Suprapubic skin (tissue), 4 donors: ENCODE measurements around the gene SHC2. TPM values are rescaled to one million over a fixed set of nuclear protein-coding genes. Genes with fewer than 3 reads are reported as not detected.

Experiments used
- DNase-seq, 2 donors: peaks; one replicate each; pipeline ENCODE4 v3.0.0-alpha.2; 2019; ENCODE audit warnings: low spot score in 2 of 2
- H3K27ac ChIP-seq: fragments of 200-600 bp; sonication (generic); one replicate; pipeline ENCODE4 v1.5.1; 2019
- H3K27me3 ChIP-seq: fragments of 200-600 bp; sonication (generic); one replicate; pipeline ENCODE4 v1.5.1; 2019
- H3K36me3 ChIP-seq: fragments of 200-600 bp; sonication (generic); one replicate; pipeline ENCODE4 v1.5.1; 2019
- H3K4me1 ChIP-seq: fragments of 200-600 bp; sonication (generic); one replicate; pipeline ENCODE4 v1.5.1; 2019
- H3K4me3 ChIP-seq: fragments of 200-600 bp; sonication (generic); one replicate; pipeline ENCODE4 v1.5.1; 2019; ENCODE audit warnings: mild to moderate bottlenecking
- H3K9me3 ChIP-seq: fragments of 200-600 bp; sonication (generic); one replicate; pipeline ENCODE4 v1.5.1; 2019
- CTCF ChIP-seq, 2 donors: fragments of 200-600 bp in 1 of 2; fragments of 450-650 bp in 1 of 2; sonication (generic) in 1 of 2; IDR thresholded peaks; one replicate each; pipeline ENCODE4 v1.5.1; 2016 to 2019; ENCODE audit warnings: antibody characterized with exemption in 2 of 2, mild to moderate bottlenecking in 1 of 2, moderate library complexity in 1 of 2
- EP300 ChIP-seq: sonication (generic); formaldehyde crosslinking; IDR thresholded peaks from one replicate; pipeline ENCODE4 v1.6.1; 2017; ENCODE audit warnings: antibody characterized with exemption
- POLR2A ChIP-seq, 2 donors: fragments of 450-650 bp; IDR thresholded peaks; one replicate each; pipeline ENCODE4 v1.6.1; 2017; ENCODE audit warnings: antibody characterized with exemption in 2 of 2, mild to moderate bottlenecking in 2 of 2, moderate library complexity in 2 of 2
- POLR2AphosphoS5 ChIP-seq, 3 donors: sonication (generic); formaldehyde crosslinking; IDR thresholded peaks; one replicate each; pipeline ENCODE4 v1.6.1; 2017; ENCODE audit warnings: antibody characterized with exemption in 3 of 3
- WGBS: methylation state at CpG from one replicate; pipeline ENCODE4 v1.1.5; 2018; 5-methylcytosine and 5-hydroxymethylcytosine counted together
- total RNA-seq, 4 donors: library from RNA; depleted of rRNA; stranded (reverse); fragments of >200 nt; gene quantifications; one replicate each; pipeline ENCODE4 v1.1.0, GENCODE V29; 2016

Gene SHC2
- total RNA-seq, 4 donors from 2014 or later, result 16.3 to 40.7 (median 19.6) TPM

GRCh38 chr19:378706-379105 is 82.1 kb downstream of the SHC2 start:
- H3K27ac ChIP-seq, result no peak overlapping the region
- 80% methylated on average over 10 of the region's 14 CpGs for WGBS
- DNase-seq, result no peak
- TF ChIP-seq EP300 (no peak), CTCF (IDR thresholded peaks at IDR 0.05) (no peak), POLR2A (IDR thresholded peaks at IDR 0.05) (no peak)
- peaks cover 29% of the 10 kb centered on the region for H3K27me3 ChIP-seq
- no peak overlapping the region for H3K4me3 ChIP-seq
- H3K4me1 ChIP-seq, result peaks cover 13% of the 10 kb centered on the region
- no peaks in the 10 kb centered on the region for H3K9me3 ChIP-seq
- H3K36me3 ChIP-seq, result no peaks in the 10 kb centered on the region

GRCh38 chr19:377801-378581 is 82.8 kb downstream of the SHC2 start:
- Histone ChIP-seq H3K9me3 (no peaks in the 10 kb centered on the region), H3K4me3 (no peak overlapping the region), H3K27me3 (peaks cover 29% of the 10 kb centered on the region), H3K36me3 (no peaks in the 10 kb centered on the region), H3K27ac (no peak overlapping the region), H3K4me1 (peaks cover 19% of the 10 kb centered on the region)
- DNase-seq, result no peak
- 39% methylated on average over 24 of the region's 38 CpGs for WGBS
- TF ChIP-seq EP300, result no peak
- TF ChIP-seq POLR2AphosphoS5 (IDR thresholded peaks at IDR 0.05), result no peak
- TF ChIP-seq POLR2A (IDR thresholded peaks at IDR 0.05), result no peak
- TF ChIP-seq CTCF (IDR thresholded peaks at IDR 0.05), result no peak

- TF ChIP-seq EP300 (no peak), POLR2AphosphoS5 (IDR thresholded peaks at IDR 0.05) (no peak), CTCF (IDR thresholded peaks at IDR 0.05) (no peak), POLR2A (IDR thresholded peaks at IDR 0.05) (no peak)
- Histone ChIP-seq H3K4me3 (no peak overlapping the region), H3K4me1 (peaks cover 31% of the 10 kb centered on the region), H3K9me3 (no peaks in the 10 kb centered on the region), H3K27ac (no peak overlapping the region), H3K27me3 (peaks cover 29% of the 10 kb centered on the region), H3K36me3 (no peaks in the 10 kb centered on the region)
- no peak for DNase-seq
- WGBS, result 100% methylated on average over 2 of the region's 8 CpGs
Observed at GRCh38 chr19:376111-376470, 84.7 kb downstream of the SHC2 start.

- H3K36me3 ChIP-seq, result no peaks in the 10 kb centered on the region
- WGBS, result 80% methylated on average over 28 of the region's 43 CpGs
- no peak for DNase-seq
- H3K4me1 ChIP-seq, result peaks cover 31% of the 10 kb centered on the region
- TF ChIP-seq POLR2A (IDR thresholded peaks at IDR 0.05), result no peak
- TF ChIP-seq EP300, result no peak
- no peak for TF ChIP-seq CTCF (IDR thresholded peaks at IDR 0.05)
- TF ChIP-seq POLR2AphosphoS5 (IDR thresholded peaks at IDR 0.05), result no peak
- peaks cover 34% of the 10 kb centered on the region for H3K27me3 ChIP-seq
- H3K4me3 ChIP-seq, result no peak overlapping the region
- H3K27ac ChIP-seq, result no peak overlapping the region
- no peaks in the 10 kb centered on the region for H3K9me3 ChIP-seq
Observed at GRCh38 chr19:375395-376110, 85.3 kb downstream of the SHC2 start.

- peaks cover 31% of the 10 kb centered on the region for H3K4me1 ChIP-seq
- H3K9me3 ChIP-seq, result no peaks in the 10 kb centered on the region
- no peak for DNase-seq
- peak overlapping the region; percentile 28 for H3K4me3 ChIP-seq
- H3K36me3 ChIP-seq, result no peaks in the 10 kb centered on the region
- whole genome bisulfite sequencing, result 58% methylated on average over 17 of the region's 17 CpGs
- H3K27me3 ChIP-seq, result peaks cover 35% of the 10 kb centered on the region
- peak overlapping the region; percentile 69 for H3K27ac ChIP-seq
- no peak for TF ChIP-seq CTCF (IDR thresholded peaks at IDR 0.05)
- no peak for TF ChIP-seq POLR2AphosphoS5 (IDR thresholded peaks at IDR 0.05)
- no peak for TF ChIP-seq EP300
- no peak for TF ChIP-seq POLR2A (IDR thresholded peaks at IDR 0.05)
Observed at GRCh38 chr19:374886-375235, 86.0 kb downstream of the SHC2 start.
